K562 (cell line): Measurements from ENCODE around the gene SMIM29. TPM values are rescaled to one million over a fixed set of nuclear protein-coding genes. Genes with fewer than 3 reads are reported as not detected.

Experiments
- ATF4 ChIP-seq: fragments of 450-650 bp; formaldehyde crosslinking; IDR thresholded peaks from 2 replicates; pipeline ENCODE4 v1.4.0; 2022; ENCODE audit warnings: mild to moderate bottlenecking, moderate library complexity
- BRD9 ChIP-seq: fragments of 450-650 bp; IDR thresholded peaks from 2 replicates; pipeline ENCODE4 v1.6.1; 2018; ENCODE audit warnings: low read depth; ENCODE audit not compliant: partially characterized antibody
- CTBP1 ChIP-seq: fragments of 450-650 bp; IDR thresholded peaks from 2 replicates; pipeline ENCODE4 v1.6.1; 2016; ENCODE audit warnings: borderline replicate concordance
- GABPB1 ChIP-seq: sonication (generic); formaldehyde crosslinking; IDR thresholded peaks from 2 replicates; pipeline ENCODE4 v1.8.0; 2022; ENCODE audit warnings: mild to moderate bottlenecking, missing genetic modification reagents
- KAT8 ChIP-seq: fragments of 450-650 bp; IDR thresholded peaks from 2 replicates; pipeline ENCODE4 v1.6.1; 2016; ENCODE audit warnings: low read depth, mild to moderate bottlenecking
- KLF16 ChIP-seq: IDR thresholded peaks from 2 replicates; pipeline ENCODE4 v1.6.1; 2016; ENCODE audit warnings: antibody characterized with exemption
- MAZ ChIP-seq, 2 experiments: fragments of 450-650 bp in 1 of 2; sonication (generic) in 1 of 2; formaldehyde crosslinking; IDR thresholded peaks in 1 of 2; conservative IDR thresholded peaks in 1 of 2; 2 replicates each; pipeline versions ENCODE4 v1.4.0 to v1.5.0; 2020; ENCODE audit warnings: mild to moderate bottlenecking in 1 of 2, missing genetic modification reagents in 1 of 2
- MBD2 ChIP-seq: sonication (generic); IDR thresholded peaks from 2 replicates; pipeline ENCODE4 v1.6.1; 2016; ENCODE audit warnings: low read depth, borderline replicate concordance
- PRPF4 ChIP-seq: fragments of 200-400 bp; formaldehyde crosslinking; IDR thresholded peaks from one replicate; pipeline ENCODE4 v1.6.1; 2017; ENCODE audit warnings: low read length, low read depth, mild to moderate bottlenecking; ENCODE audit not compliant: insufficient read depth, poor library complexity, severe bottlenecking
- RBM15 ChIP-seq: fragments of 200-400 bp; formaldehyde crosslinking; IDR thresholded peaks from 2 replicates; pipeline ENCODE4 v1.6.1; 2018; ENCODE audit warnings: mild to moderate bottlenecking, low read length, moderate library complexity; ENCODE audit not compliant: insufficient read depth
- REST ChIP-seq, 2 experiments: fragments of 450-650 bp; formaldehyde crosslinking in 1 of 2; IDR thresholded peaks; 2 replicates each; pipeline versions ENCODE4 v1.4.0 to v1.6.1; 2014 to 2020; ENCODE audit warnings: mild to moderate bottlenecking in 2 of 2, borderline replicate concordance in 1 of 2, low read depth in 1 of 2
- SMAD2 ChIP-seq: fragments of 150-350 bp; IDR thresholded peaks from 2 replicates; pipeline ENCODE4 v1.6.1; 2014; ENCODE audit warnings: low read depth, mild to moderate bottlenecking, low read length
- TAF15 ChIP-seq: fragments of 200-400 bp; formaldehyde crosslinking; IDR thresholded peaks from 2 replicates; pipeline ENCODE4 v1.6.1; 2017; ENCODE audit warnings: mild to moderate bottlenecking, low read depth, low read length, moderate library complexity
- USF1 ChIP-seq: sonication (generic); formaldehyde crosslinking; IDR thresholded peaks from 2 replicates; pipeline ENCODE4 v1.9.0; 2022; ENCODE audit warnings: mild to moderate bottlenecking, missing genetic modification reagents
- ZC3H4 ChIP-seq: sonication (generic); formaldehyde crosslinking; IDR thresholded peaks from 2 replicates; pipeline ENCODE4 v1.9.0; 2021; ENCODE audit warnings: missing genetic modification reagents, borderline replicate concordance
- ZNF175 ChIP-seq: fragments of 200-800 bp; sonication (Bioruptor generic); IDR thresholded peaks from 2 replicates; pipeline ENCODE4 v1.6.1; 2016; ENCODE audit warnings: low read depth, mild to moderate bottlenecking, missing genetic modification characterization, missing compliant biosample characterization
- ZNF583 ChIP-seq: fragments of 250-450 bp; sonication (Bioruptor Pico); IDR thresholded peaks from 2 replicates; pipeline ENCODE4 v1.4.0; 2020
- ZNF695 ChIP-seq: fragments of 450-650 bp; formaldehyde crosslinking; IDR thresholded peaks from 2 replicates; pipeline ENCODE4 v1.4.0; 2020; ENCODE audit warnings: mild to moderate bottlenecking, moderate library complexity
- polyA plus RNA-seq, 8 experiments: library from polyadenylated mRNA; depleted of rRNA in 4 of 8; stranded (reverse) in 5 of 8; unstranded in 3 of 8; fragments of >200 nt; fragmentation: Nextera tagmentation in 2 of 8; fragmentation: Illumina TruSeq in 1 of 8; extraction: Ambion mirVana in 2 of 8; extraction: Trizol in 1 of 8; gene quantifications; 2 replicates each; pipeline versions ENCODE4 v1.2.1 to v1.2.3, GENCODE V29; 2011 to 2014; ENCODE audit warnings: inconsistent platforms in 1 of 8, missing spikeins in 1 of 8
- total RNA-seq, 7 experiments: library from RNA; depleted of rRNA in 6 of 7; stranded (reverse); fragments of >200 nt in 6 of 7; fragmentation: Illumina TruSeq in 2 of 7; extraction: Trizol in 2 of 7; gene quantifications; 2 replicates each; pipeline versions ENCODE4 v1.2.1 to v1.2.3, GENCODE V29; 2011 to 2021; ENCODE audit warnings: low replicate concordance in 1 of 7

SMIM29 gene
- total and polyA plus RNA-seq, 9 of the 15 experiments (the other 6 are each of a cell fraction or from before 2014, with no cell fraction given) = 6.5 to 36.7 (median 20.9) TPM

- TF ChIP-seq REST (IDR thresholded peaks at IDR 0.05; ENCODE audit: borderline replicate concordance) (peak; percentile 11; the same call in 1 of the 2 replicates), REST (CRISPR knock-in tag; IDR thresholded peaks at IDR 0.05; ENCODE audit: low read depth) (no peak), ZNF695 (CRISPR knock-in tag) (no peak), ZNF175 (CRISPR knock-in tag) (no peak), ZC3H4 (CRISPR knock-in tag) (0 out of 2 replicates have a peak, but pooled peaks have one; percentile 15), KAT8 (no peak), ZNF583 (peak; percentile 55; the same call in 1 of the 2 replicates), RBM15 (no peak), ATF4 (CRISPR knock-in tag) (0 out of 2 replicates have a peak, but pooled peaks have one; percentile 23), SMAD2 (no peak), PRPF4 (no peak), MBD2 (no peak), USF1 (CRISPR knock-in tag) (0 out of 2 replicates have a peak, but pooled peaks have one; percentile 19), BRD9 (no peak), CTBP1 (peak; percentile 75), MAZ (CRISPR knock-in tag; conservative IDR thresholded peaks at IDR 0.05 in 1 of 2, IDR thresholded peaks at IDR 0.05 in 1 of 2) (0 out of 4 replicates have a peak, but pooled peaks of 1 of the 2 experiments have one; percentile 7), KLF16 (no peak; the same call in 1 of the 2 replicates), GABPB1 (0 out of 2 replicates have a peak, but pooled peaks have one; percentile 2), TAF15 (0 out of 2 replicates have a peak, but pooled peaks have one; percentile 47)
Measured at GRCh38 chr6:34247481-34248197, 1.2 kb downstream of the SMIM29 start (continued).
